ENCODE measurements around the gene BCL2. TPM values are rescaled to one million over a fixed set of nuclear protein-coding genes. Genes with fewer than 3 reads are reported as not detected.
"Not testable (repeated sequence)": the region's sequence is repeated elsewhere in the genome, so short reads cannot be mapped to it uniquely, and the experiment has no call there.

The BCL2 gene
- total RNA-seq, 1 donor from 2014 or later: 145 TPM

DNA sequence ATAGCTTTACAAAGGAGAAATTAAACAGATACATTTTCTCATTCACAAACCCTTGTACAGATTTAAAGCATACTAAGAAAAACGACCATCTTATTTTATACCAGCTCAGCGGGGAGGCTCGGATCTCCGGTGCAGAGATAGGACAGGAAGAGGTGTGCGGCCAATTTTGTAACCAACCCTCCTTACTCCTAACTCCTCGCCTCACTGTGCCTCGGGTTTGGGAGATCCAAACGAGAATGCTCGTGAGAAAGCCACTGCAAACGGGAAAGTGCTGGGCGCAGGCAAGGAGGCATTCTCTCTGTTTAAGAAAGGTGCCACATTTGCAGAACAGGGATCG, 46.3 kb upstream of the BCL2 start:
- POLR2A ChIA-PET: interaction anchor here (1.2 to 4.3 kb wide), 2 partner anchors 57 to 651 kb away, joined by 3 to 41 read pairs; partner anchors contain the start of genes PHLPP1 and VPS4B
- TF ChIP-seq, protein P1, sequence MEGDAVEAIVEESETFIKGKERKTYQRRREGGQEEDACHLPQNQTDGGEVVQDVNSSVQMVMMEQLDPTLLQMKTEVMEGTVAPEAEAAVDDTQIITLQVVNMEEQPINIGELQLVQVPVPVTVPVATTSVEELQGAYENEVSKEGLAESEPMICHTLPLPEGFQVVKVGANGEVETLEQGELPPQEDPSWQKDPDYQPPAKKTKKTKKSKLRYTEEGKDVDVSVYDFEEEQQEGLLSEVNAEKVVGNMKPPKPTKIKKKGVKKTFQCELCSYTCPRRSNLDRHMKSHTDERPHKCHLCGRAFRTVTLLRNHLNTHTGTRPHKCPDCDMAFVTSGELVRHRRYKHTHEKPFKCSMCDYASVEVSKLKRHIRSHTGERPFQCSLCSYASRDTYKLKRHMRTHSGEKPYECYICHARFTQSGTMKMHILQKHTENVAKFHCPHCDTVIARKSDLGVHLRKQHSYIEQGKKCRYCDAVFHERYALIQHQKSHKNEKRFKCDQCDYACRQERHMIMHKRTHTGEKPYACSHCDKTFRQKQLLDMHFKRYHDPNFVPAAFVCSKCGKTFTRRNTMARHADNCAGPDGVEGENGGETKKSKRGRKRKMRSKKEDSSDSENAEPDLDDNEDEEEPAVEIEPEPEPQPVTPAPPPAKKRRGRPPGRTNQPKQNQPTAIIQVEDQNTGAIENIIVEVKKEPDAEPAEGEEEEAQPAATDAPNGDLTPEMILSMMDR (IDR thresholded peaks at IDR 0.05): no peak
- DNase-seq: no peak

DNA sequence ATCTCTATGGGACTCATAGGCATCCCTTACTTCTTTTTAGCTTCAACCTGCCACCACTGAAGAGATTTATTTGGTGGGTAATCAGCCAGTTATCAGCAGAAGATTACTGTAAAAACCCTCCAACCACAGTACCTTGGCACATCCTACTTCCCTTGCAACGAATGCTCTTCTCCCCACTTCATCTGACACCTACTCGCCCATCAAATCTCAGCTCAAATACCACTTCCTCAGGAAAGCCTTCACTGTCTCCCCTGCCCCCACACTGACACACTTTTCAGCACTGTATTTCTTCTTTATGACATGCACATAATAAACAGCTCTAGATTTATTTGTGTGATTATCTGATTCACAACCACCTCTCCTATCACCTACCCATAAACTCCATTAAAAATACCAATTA, 44.4 kb upstream of the BCL2 start:
- POLR2A ChIA-PET: interaction anchor here (0.7 kb wide), 1 partner anchor 60 kb away, joined by 3 read pairs; no protein-coding TSS in a partner anchor
- H3K4me3 Mint-ChIP-seq: no peak overlapping the region
- no peaks in the 10 kb centered on the region for H3K9me3 Mint-ChIP-seq
- peaks cover 23% of the 10 kb centered on the region for H3K4me1 Mint-ChIP-seq
- peaks cover 18% of the 10 kb centered on the region for H3K36me3 Mint-ChIP-seq (ENCODE audit: low read depth)
- no peaks in the 10 kb centered on the region for H3K27me3 Mint-ChIP-seq
- intact Hi-C loops (cut with micrococcal nuclease): no loop called here
- DNase-seq (no peak), ATAC-seq (ENCODE audit: low read depth) (no peak)
- CTCF ChIA-PET: no interaction called here
- H3K27ac Mint-ChIP-seq: no peak overlapping the region
- TF ChIP-seq, protein P1 (IDR thresholded peaks at IDR 0.05): no peak

More for the DNA sequence above, 46.3 kb upstream of the BCL2 start:
- intact Hi-C loops (cut with micrococcal nuclease): loop anchor here (1.0 to 5.0 kb wide), 3 partner anchors 45 to 840 kb away; no protein-coding TSS in a partner anchor
- Mint-ChIP-seq H3K9me3 (no peaks in the 10 kb centered on the region), H3K4me1 (peaks cover 23% of the 10 kb centered on the region), H3K4me3 (peak overlapping the region; percentile 88), H3K27me3 (no peaks in the 10 kb centered on the region), H3K27ac (peak overlapping the region; percentile 46), H3K36me3 (ENCODE audit: low read depth) (peaks cover 8% of the 10 kb centered on the region)
- CTCF ChIA-PET: interaction anchor here (1.1 kb wide), 1 partner anchor 74 kb away, joined by 4 read pairs; no protein-coding TSS in a partner anchor
- ATAC-seq (ENCODE audit: low read depth): no peak

DNA sequence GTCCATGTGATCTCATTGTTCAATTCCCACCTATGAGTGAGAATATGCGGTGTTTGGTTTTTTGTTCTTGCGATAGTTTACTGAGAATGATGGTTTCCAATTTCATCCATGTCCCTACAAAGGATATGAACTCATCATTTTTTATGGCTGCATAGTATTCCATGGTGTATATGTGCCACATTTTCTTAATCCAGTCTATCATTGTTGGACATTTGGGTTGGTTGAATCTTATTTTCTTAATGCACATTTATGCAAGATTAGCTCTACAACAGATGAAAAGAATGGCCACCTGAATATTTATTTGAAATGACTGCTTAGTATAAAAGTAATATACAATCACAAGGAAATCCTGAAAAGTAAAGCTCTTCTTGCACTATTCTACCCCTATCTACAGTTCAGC, 43.9 kb upstream of the BCL2 start:
- ATAC-seq (ENCODE audit: low read depth); H3K9me3 Mint-ChIP-seq; DNase-seq; CTCF ChIA-PET; H3K27me3 Mint-ChIP-seq; H3K4me3 Mint-ChIP-seq; intact Hi-C loops (cut with micrococcal nuclease); H3K27ac Mint-ChIP-seq: not testable (repeated sequence)
- H3K4me1 Mint-ChIP-seq: peaks cover 21% of the 10 kb centered on the region
- POLR2A ChIA-PET: interaction anchor here (0.7 kb wide), 1 partner anchor 61 kb away, joined by 3 read pairs; no protein-coding TSS in a partner anchor
- H3K36me3 Mint-ChIP-seq (ENCODE audit: low read depth): peaks cover 18% of the 10 kb centered on the region

DNA sequence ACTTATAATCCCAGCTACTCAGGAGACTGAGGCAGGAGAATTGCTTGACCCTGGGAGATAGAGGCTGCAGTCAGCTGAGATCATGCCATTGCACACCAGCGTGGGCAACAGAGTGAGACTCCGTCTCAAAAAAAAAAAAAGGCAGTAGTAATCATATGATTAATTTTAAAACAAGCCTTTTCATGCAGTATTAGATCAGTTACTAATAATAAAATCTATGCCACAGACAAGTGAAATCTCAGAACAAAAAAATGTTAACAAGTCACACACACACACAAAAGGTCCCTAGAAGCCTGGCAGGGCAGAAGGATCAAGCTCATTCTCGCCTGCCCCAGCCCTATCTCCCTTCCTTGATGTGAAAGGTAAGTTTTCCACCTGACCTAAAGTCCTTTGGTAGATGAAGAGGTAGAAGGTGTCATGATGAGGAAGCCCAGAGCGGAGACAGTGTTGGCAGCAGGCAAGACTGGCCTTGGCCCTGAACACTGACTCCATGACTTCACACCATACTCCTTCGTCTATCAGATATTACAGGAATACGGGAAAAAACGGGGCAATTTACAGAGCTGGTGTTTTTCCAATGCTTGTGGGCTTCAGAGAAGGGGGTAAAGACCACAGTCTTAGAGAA, 36.8 kb upstream of the BCL2 start:
- intact Hi-C loops (cut with micrococcal nuclease): no loop called here
- TF ChIP-seq, protein P1 (IDR thresholded peaks at IDR 0.05): no peak
- no peak overlapping the region for H3K27ac Mint-ChIP-seq
- CTCF ChIA-PET: no interaction called here
- ATAC-seq (ENCODE audit: low read depth) (no peak), DNase-seq (no peak)
- no peaks in the 10 kb centered on the region for H3K27me3 Mint-ChIP-seq
- H3K36me3 Mint-ChIP-seq (ENCODE audit: low read depth): peaks cover 48% of the 10 kb centered on the region
- H3K4me1 Mint-ChIP-seq: no peaks in the 10 kb centered on the region
- H3K9me3 Mint-ChIP-seq: no peaks in the 10 kb centered on the region
- POLR2A ChIA-PET: no interaction called here
- H3K4me3 Mint-ChIP-seq: no peak overlapping the region

DNA sequence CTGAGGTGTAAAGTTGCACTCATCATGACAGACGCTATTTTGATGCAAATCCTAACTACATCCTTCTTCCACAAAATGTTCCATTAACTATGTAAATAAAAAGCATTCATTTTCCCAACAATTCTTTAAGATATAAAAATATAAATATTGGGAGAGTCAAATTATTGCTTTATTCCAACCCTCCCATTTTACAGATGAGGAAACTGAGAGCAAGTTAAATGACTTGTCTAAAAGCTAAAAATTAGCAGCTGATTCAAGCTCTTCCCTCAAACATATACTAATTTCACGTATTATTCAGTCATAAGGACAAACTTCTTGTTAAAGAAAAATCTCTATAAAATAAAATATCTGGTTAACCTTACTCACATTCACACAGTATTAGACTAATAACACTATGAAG, 30.7 kb upstream of the BCL2 start:
- Mint-ChIP-seq H3K27me3 (no peaks in the 10 kb centered on the region), H3K36me3 (ENCODE audit: low read depth) (peaks cover 58% of the 10 kb centered on the region), H3K4me3 (no peak overlapping the region), H3K4me1 (peaks cover 7% of the 10 kb centered on the region), H3K9me3 (no peaks in the 10 kb centered on the region), H3K27ac (no peak overlapping the region)
- DNase-seq (no peak), ATAC-seq (ENCODE audit: low read depth) (no peak)
- ChIA-PET CTCF (no interaction called here), POLR2A (no interaction called here)
- intact Hi-C loops (cut with micrococcal nuclease): no loop called here
- TF ChIP-seq, protein P1 (IDR thresholded peaks at IDR 0.05): no peak
